Adrenal gland (tissue), 5 donors: Measurements from ENCODE around the gene EML1.

Experiments
- CTCF ChIP-seq, 6 experiments: fragments of 450-650 bp in 4 of 6; fragments of 200-600 bp in 2 of 6; sonication (generic) in 1 of 6; IDR thresholded peaks; 1 replicate in 5 of 6; 2 replicates in 1 of 6; pipeline versions ENCODE4 v1.5.1 to v1.8.0; 2016 to 2021; ENCODE audit warnings: antibody characterized with exemption in 6 of 6, mild to moderate bottlenecking in 2 of 6, moderate library complexity in 1 of 6
- POLR2A ChIP-seq, 2 donors: fragments of 450-650 bp; IDR thresholded peaks; one replicate each; pipeline ENCODE4 v1.6.1; 2017; ENCODE audit warnings: antibody characterized with exemption in 2 of 2, mild to moderate bottlenecking in 2 of 2, moderate library complexity in 1 of 2
- donor health status: DM: no; HTN: no; CAD: no.

GRCh38 chr14:99815696-99816095 lies 22.5 kb downstream of the EML1 start:
- TF ChIP-seq POLR2A (IDR thresholded peaks at IDR 0.05) (no peak), CTCF (IDR thresholded peaks at IDR 0.05) (no peak)
